ENCODE data around the gene PRICKLE3.

PRICKLE3 gene

DNA sequence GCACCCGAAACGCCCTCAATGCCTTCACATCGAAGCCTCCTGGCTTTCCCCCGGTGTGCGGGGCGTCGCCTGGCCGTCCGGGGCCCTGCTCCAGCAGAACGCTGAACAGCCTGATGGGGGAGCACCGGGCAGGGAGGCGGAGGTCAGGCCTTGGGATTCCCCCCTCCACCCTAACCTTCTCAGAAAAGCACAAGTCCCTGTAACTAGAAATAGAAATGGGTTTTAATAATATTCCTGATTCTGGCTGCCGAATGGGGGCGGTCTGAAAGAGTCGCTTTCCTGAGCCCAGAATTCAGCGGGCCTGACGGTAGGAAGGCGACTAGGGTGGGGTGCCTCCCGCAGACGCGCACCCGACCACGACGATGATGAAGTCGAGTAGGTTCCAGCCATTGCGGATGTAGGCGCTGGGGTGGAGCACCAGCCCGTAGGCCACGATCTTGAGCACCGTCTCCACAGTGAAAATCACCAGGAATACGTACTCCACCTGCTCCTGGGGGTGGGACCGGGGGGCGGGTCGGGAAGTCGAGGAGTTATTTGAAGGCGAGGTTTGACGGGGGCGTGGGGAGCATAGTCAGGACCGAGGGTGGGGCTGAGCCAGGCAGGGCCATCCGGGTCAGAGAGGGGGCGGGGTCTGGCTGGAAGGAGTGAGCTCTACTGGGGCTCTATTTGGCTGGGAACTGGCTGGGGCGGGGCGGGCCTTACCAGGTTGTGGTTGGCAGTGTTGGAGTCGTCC is 44.5 kb upstream of the PRICKLE3 start:
- TF ChIP-seq, protein P1, sequence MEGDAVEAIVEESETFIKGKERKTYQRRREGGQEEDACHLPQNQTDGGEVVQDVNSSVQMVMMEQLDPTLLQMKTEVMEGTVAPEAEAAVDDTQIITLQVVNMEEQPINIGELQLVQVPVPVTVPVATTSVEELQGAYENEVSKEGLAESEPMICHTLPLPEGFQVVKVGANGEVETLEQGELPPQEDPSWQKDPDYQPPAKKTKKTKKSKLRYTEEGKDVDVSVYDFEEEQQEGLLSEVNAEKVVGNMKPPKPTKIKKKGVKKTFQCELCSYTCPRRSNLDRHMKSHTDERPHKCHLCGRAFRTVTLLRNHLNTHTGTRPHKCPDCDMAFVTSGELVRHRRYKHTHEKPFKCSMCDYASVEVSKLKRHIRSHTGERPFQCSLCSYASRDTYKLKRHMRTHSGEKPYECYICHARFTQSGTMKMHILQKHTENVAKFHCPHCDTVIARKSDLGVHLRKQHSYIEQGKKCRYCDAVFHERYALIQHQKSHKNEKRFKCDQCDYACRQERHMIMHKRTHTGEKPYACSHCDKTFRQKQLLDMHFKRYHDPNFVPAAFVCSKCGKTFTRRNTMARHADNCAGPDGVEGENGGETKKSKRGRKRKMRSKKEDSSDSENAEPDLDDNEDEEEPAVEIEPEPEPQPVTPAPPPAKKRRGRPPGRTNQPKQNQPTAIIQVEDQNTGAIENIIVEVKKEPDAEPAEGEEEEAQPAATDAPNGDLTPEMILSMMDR (IDR thresholded peaks at IDR 0.05; ENCODE audit: low read depth, low read length, missing control alignments), result no peak
- no peak overlapping the region for H3K4me3 ChIP-seq (replicated peaks; ENCODE audit: low read depth, low read length)
- DNase-seq (ENCODE audit: extremely low read depth, low read depth), result no peak

DNA sequence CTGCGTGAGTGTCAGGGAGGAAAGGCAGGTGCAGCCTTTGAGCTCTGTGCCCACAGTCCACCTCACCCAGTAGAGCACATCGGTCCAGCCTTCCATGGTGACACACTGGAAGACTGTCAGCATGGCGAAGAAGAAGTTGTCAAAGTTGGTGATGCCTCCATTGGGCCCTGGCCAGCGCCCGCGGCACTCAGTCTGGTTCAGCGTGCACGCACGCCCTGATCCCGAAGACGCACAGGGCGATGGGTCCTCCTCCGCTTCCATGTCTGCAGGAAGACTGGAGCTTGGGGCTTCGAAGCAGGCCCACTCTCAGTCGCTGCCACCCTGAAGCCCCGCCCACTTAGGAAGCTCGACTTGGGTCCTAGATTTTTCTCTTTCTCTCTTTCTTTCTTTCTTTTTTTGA is 42.0 kb upstream of the PRICKLE3 start:
- DNase-seq (ENCODE audit: extremely low read depth, low read depth), result no peak
- TF ChIP-seq, protein P1 (IDR thresholded peaks at IDR 0.05; ENCODE audit: low read depth, low read length, missing control alignments), result no peak
- H3K4me3 ChIP-seq (replicated peaks; ENCODE audit: low read depth, low read length), result no peak overlapping the region

DNA sequence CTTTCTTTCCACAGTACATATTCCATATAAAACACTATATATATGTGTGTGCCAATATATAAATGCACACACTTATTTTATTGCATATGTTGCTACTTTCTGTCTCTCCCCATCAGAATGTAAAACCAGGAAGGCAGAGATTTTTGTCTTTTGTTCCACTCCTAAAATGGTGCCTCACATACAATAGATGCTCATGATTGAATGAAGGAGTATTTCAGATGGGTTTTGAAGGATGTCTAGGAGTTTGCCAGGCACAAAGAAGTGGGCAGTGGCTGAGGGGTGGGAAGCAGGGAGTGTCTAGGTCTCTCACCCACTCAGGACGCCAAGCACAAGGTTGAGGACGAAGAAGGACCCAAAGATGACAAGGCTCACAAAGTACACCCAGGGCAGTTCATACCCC is 41.6 kb upstream of the PRICKLE3 start:
- TF ChIP-seq, protein P1 (IDR thresholded peaks at IDR 0.05; ENCODE audit: low read depth, low read length, missing control alignments), result no peak
- no peak for DNase-seq (ENCODE audit: extremely low read depth, low read depth)
- no peak overlapping the region for H3K4me3 ChIP-seq (replicated peaks; ENCODE audit: low read depth, low read length)

DNA sequence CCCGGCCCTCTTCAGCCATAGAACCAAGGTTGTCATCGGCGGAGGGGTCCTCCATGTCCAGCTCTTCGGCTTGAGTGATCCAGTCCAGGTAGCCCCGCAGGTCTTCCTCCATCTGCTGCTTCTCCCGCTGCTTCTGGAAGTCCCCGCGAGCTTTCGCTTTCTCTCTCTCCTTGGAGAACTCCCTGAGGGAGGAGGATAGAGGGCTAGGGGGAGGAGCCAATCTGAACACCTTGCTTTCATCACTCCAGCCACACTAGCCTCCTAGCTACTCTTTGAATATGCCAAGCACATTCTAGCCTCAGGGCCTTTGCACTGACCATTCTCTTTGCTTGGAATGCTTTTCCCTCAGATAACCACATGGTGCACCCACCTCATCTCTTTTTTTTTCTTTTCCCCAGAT is 40.8 kb upstream of the PRICKLE3 start:
- no peak overlapping the region for H3K4me3 ChIP-seq (replicated peaks; ENCODE audit: low read depth, low read length)
- no peak for DNase-seq (ENCODE audit: extremely low read depth, low read depth)
- TF ChIP-seq, protein P1 (IDR thresholded peaks at IDR 0.05; ENCODE audit: low read depth, low read length, missing control alignments), result no peak

DNA sequence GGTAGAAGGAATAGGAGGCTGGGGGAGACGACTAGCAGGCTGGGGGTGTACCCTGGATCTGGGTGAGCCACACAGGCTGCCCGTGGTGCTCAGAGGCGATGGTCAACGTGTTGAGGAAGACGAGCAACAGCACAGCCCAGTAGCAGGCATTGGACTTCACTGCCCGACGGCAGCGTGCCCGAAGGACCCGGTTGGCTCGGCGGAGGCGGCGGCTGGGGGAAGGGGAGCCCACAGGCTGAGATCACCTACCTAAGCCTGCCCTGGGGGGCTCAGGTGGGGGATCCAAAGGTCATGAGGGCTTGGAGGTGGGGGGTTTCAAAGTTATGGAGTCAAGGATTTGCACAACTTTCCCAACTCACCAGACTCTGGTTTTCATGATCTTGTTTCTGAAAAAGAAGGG is 39.7 kb upstream of the PRICKLE3 start:
- H3K4me3 ChIP-seq (replicated peaks; ENCODE audit: low read depth, low read length), result no peak overlapping the region
- TF ChIP-seq, protein P1 (IDR thresholded peaks at IDR 0.05; ENCODE audit: low read depth, low read length, missing control alignments), result no peak
- no peak for DNase-seq (ENCODE audit: extremely low read depth, low read depth)

DNA sequence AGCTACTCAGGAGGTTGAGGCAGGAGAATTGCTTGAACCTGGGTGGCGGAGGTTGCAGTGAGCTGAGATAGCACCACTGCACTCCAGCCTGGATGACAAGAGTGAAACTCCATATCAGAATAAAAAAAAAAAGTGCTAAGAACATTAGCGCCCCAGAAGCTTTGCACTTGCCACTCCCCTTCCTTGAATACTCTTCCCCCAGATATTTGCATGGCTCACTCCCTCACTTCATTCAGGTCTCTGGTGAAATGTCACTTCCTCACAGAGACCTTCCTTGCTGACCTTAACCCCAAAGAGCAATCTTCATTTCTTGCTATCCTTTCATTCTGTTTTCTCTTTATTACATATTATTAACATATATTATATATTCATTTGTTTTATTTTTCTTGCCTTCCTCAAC is 35.7 kb upstream of the PRICKLE3 start:
- DNase-seq (ENCODE audit: extremely low read depth, low read depth), result no peak
- H3K4me3 ChIP-seq (replicated peaks; ENCODE audit: low read depth, low read length), result no peak overlapping the region
- TF ChIP-seq, protein P1 (IDR thresholded peaks at IDR 0.05; ENCODE audit: low read depth, low read length, missing control alignments), result no peak

DNA sequence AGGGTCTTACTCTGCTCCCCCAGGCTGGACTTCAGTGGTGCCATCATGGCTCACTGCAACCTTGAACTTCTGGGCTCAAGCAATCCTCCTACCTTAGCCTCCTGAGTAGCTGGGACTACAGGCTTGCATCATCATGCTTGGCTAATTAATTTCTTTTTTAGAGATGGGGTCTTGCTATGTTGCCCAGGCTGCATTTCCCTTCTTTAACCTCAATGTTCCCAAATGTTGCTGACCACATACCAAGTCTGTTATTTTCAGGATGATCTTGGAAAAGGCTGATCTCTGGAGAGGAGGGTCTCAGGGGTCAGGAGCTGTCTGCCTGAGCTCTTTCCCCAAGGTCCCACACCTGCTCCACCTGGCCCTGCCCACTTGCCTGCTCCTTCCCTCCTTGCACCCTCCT is 33.9 kb upstream of the PRICKLE3 start:
- TF ChIP-seq, protein P1 (IDR thresholded peaks at IDR 0.05; ENCODE audit: low read depth, low read length, missing control alignments), result no peak
- DNase-seq (ENCODE audit: extremely low read depth, low read depth), result no peak
- H3K4me3 ChIP-seq (replicated peaks; ENCODE audit: low read depth, low read length), result no peak overlapping the region

Data from HFF-Myc (cell line).